GM18867 (cell line): ENCODE data around the gene BABAM2.
"Not testable (repeated sequence)": the region's sequence is repeated elsewhere in the genome, so short reads cannot be mapped to it uniquely, and the experiment has no call there.

ENCODE experiments used
- ATAC-seq: cut with Tn5 transposase; IDR thresholded peaks from one replicate; pipeline ENCODE4 v1.9.1; 2021; ENCODE audit warnings: mild to moderate bottlenecking, moderate library complexity; ENCODE audit not compliant: unreplicated experiment

Gene BABAM2

GRCh38 chr2:28227498-28227897 is 337.0 kb downstream of the BABAM2 start:
- ATAC-seq = no peak

GRCh38 chr2:28228434-28228995 is 338.0 kb downstream of the BABAM2 start:
- no peak for ATAC-seq

GRCh38 chr2:28231110-28231631 is 340.6 kb downstream of the BABAM2 start:
- no peak for ATAC-seq

GRCh38 chr2:28232295-28232694 is 341.8 kb downstream of the BABAM2 start:
- ATAC-seq = no peak

GRCh38 chr2:28233164-28233676 is 342.7 kb downstream of the BABAM2 start:
- no peak for ATAC-seq

- ATAC-seq = no peak
These were observed 344.3 kb downstream of the BABAM2 start for GRCh38 chr2:28234807-28235206.

GRCh38 chr2:28239207-28239606 is 348.7 kb downstream of the BABAM2 start:
- no peak for ATAC-seq

GRCh38 chr2:28240937-28241336 is 350.4 kb downstream of the BABAM2 start:
- ATAC-seq = no peak

- no peak for ATAC-seq
These were observed 356.8 kb downstream of the BABAM2 start for GRCh38 chr2:28247290-28247689.

GRCh38 chr2:28247734-28248133 is 357.2 kb downstream of the BABAM2 start:
- ATAC-seq = no peak

- no peak for ATAC-seq
These were observed 358.0 kb downstream of the BABAM2 start for GRCh38 chr2:28248511-28248910.

- ATAC-seq = no peak
These were observed 359.5 kb downstream of the BABAM2 start for GRCh38 chr2:28250006-28250405.

- no peak for ATAC-seq
These were observed 360.8 kb downstream of the BABAM2 start for GRCh38 chr2:28251337-28251736.

GRCh38 chr2:28252311-28252710 is 361.8 kb downstream of the BABAM2 start:
- ATAC-seq = peak; percentile 65

GRCh38 chr2:28253543-28253942 is 363.0 kb downstream of the BABAM2 start:
- ATAC-seq = no peak

GRCh38 chr2:28255231-28255630 is 364.7 kb downstream of the BABAM2 start:
- ATAC-seq = not testable (repeated sequence)

- ATAC-seq = no peak
These were observed 366.7 kb downstream of the BABAM2 start for GRCh38 chr2:28257182-28257581.

GRCh38 chr2:28259226-28259625 is 368.7 kb downstream of the BABAM2 start:
- not testable (repeated sequence) for ATAC-seq

GRCh38 chr2:28263690-28264089 is 373.2 kb downstream of the BABAM2 start:
- no peak for ATAC-seq

GRCh38 chr2:28267282-28267681 is 376.8 kb downstream of the BABAM2 start:
- no peak for ATAC-seq

GRCh38 chr2:28268386-28268785 is 377.9 kb downstream of the BABAM2 start:
- no peak for ATAC-seq

GRCh38 chr2:28269019-28269784 is 378.7 kb downstream of the BABAM2 start:
- ATAC-seq = no peak
